DOHH2 (cell line): ENCODE data around the gene PPFIBP1.

ENCODE experiments used
- H3F3A ChIP-seq: fragments of 200-600 bp; sonication (generic), shearing (Covaris generic); 2 replicates; pipeline ENCODE4 v1.6.0; 2016; ENCODE audit warnings: antibody characterized with exemption, mild to moderate bottlenecking; ENCODE audit not compliant: control insufficient read depth, insufficient read depth
- H3K27ac ChIP-seq: fragments of 200-600 bp; sonication (generic); 2 replicates; pipeline ENCODE4 v1.5.1; 2014; ENCODE audit warnings: low read depth, mild to moderate bottlenecking, low read length, moderate library complexity
- H3K27me3 ChIP-seq: fragments of 200-600 bp; sonication (generic); 2 replicates; pipeline ENCODE4 v1.6.1; 2014; ENCODE audit warnings: mild to moderate bottlenecking, low read length, mixed read lengths; ENCODE audit not compliant: control insufficient read depth
- H3K36me3 ChIP-seq: fragments of 200-600 bp; sonication (generic); 2 replicates; pipeline ENCODE4 v1.6.1; 2014; ENCODE audit warnings: mild to moderate bottlenecking, low read length, moderate library complexity, mixed read lengths; ENCODE audit not compliant: control insufficient read depth
- H3K4me1 ChIP-seq: fragments of 200-600 bp; sonication (generic); 2 replicates; pipeline ENCODE4 v1.6.1; 2014; ENCODE audit warnings: mild to moderate bottlenecking, low read length, mixed read lengths; ENCODE audit not compliant: control insufficient read depth
- H3K4me2 ChIP-seq: fragments of 200-600 bp; sonication (generic); 2 replicates; pipeline ENCODE4 v1.6.0; 2014; ENCODE audit warnings: mild to moderate bottlenecking, low read length, moderate library complexity
- H3K4me3 ChIP-seq: fragments of 200-600 bp; sonication (generic); 2 replicates; pipeline ENCODE4 v1.5.1; 2014; ENCODE audit warnings: mild to moderate bottlenecking, low read length, mixed read lengths
- H3K79me2 ChIP-seq: fragments of 200-600 bp; sonication (generic); 2 replicates; pipeline ENCODE4 v1.6.1; 2014; ENCODE audit warnings: mild to moderate bottlenecking, low read length, mixed read lengths; ENCODE audit not compliant: control insufficient read depth
- H3K9me2 ChIP-seq: fragments of 200-600 bp; sonication (generic); replicated peaks from 2 replicates; pipeline ENCODE4 v1.6.1; 2014; ENCODE audit warnings: mild to moderate bottlenecking, low read length, mixed read lengths; ENCODE audit not compliant: control insufficient read depth
- H3K9me3 ChIP-seq: fragments of 200-600 bp; sonication (generic); 2 replicates; pipeline ENCODE4 v1.6.1; 2014; ENCODE audit warnings: antibody characterized with exemption, low read length, mixed read lengths; ENCODE audit not compliant: control insufficient read depth, insufficient read depth
- H4K20me1 ChIP-seq: fragments of 200-600 bp; sonication (generic); 2 replicates; pipeline ENCODE4 v1.6.0; 2014; ENCODE audit warnings: low read depth, mild to moderate bottlenecking, antibody characterized with exemption, low read length, moderate library complexity; ENCODE audit not compliant: control insufficient read depth, insufficient read depth
- CTCF ChIP-seq: fragments of 200-600 bp; sonication (generic); IDR thresholded peaks from one replicate; pipeline ENCODE4 v1.5.1; 2014; ENCODE audit warnings: antibody characterized with exemption, mild to moderate bottlenecking, low read depth, low read length; ENCODE audit not compliant: poor library complexity, severe bottlenecking
- EZH2phosphoT487 ChIP-seq: fragments of 200-600 bp; sonication (generic); IDR thresholded peaks from 2 replicates; pipeline ENCODE4 v1.6.1; 2017; ENCODE audit warnings: borderline replicate concordance, mild to moderate bottlenecking, antibody characterized with exemption, low read length, moderate library complexity, mixed read lengths

Gene PPFIBP1

DNA sequence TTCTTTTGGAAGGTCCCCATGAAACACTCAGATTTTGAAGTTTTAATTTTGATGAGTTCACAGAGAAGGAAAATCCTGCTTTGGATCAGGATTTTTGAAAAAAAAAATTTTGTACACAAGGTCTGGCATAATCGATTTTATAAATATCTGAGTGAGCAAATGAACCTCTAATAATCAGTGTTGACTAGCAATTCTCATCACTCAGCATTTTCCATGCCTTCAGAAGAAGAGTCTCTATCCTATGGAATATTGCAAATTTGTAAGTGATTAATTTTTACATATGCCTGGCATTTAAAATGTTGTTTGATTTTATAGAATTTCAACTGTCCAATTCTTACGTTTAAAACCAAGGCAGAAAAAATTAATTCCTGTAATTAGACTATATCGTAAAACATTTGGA, 141.7 kb downstream of the PPFIBP1 start:
- no peaks in the 10 kb centered on the region for H4K20me1 ChIP-seq
- no peaks in the 10 kb centered on the region for H3K79me2 ChIP-seq
- H3K4me1 ChIP-seq = no peaks in the 10 kb centered on the region
- H3K4me2 ChIP-seq = no peak overlapping the region
- no peaks in the 10 kb centered on the region for H3K9me3 ChIP-seq
- H3K4me3 ChIP-seq = no peak overlapping the region
- H3F3A ChIP-seq = no peaks in the 10 kb centered on the region
- H3K36me3 ChIP-seq = no peaks in the 10 kb centered on the region
- H3K27me3 ChIP-seq = no peaks in the 10 kb centered on the region
- H3K9me2 ChIP-seq = no peaks in the 10 kb centered on the region
- TF ChIP-seq EZH2phosphoT487 (no peak), CTCF (no peak)
- no peak overlapping the region for H3K27ac ChIP-seq

GRCh38 chr12:27666510-27666909, 142.5 kb downstream of the PPFIBP1 start:
- H3K9me3 ChIP-seq = no peaks in the 10 kb centered on the region
- H3K79me2 ChIP-seq = no peaks in the 10 kb centered on the region
- H4K20me1 ChIP-seq = no peaks in the 10 kb centered on the region
- H3K36me3 ChIP-seq = no peaks in the 10 kb centered on the region
- H3K27me3 ChIP-seq = no peaks in the 10 kb centered on the region
- H3K27ac ChIP-seq = no peak overlapping the region
- H3K4me2 ChIP-seq = no peak overlapping the region
- H3K9me2 ChIP-seq = no peaks in the 10 kb centered on the region
- H3K4me1 ChIP-seq = no peaks in the 10 kb centered on the region
- TF ChIP-seq EZH2phosphoT487 (no peak), CTCF (no peak)
- no peak overlapping the region for H3K4me3 ChIP-seq
- H3F3A ChIP-seq = no peaks in the 10 kb centered on the region

- Histone ChIP-seq H3K4me3 (no peak overlapping the region), H3K9me2 (no peaks in the 10 kb centered on the region), H3K4me2 (no peak overlapping the region), H3K79me2 (no peaks in the 10 kb centered on the region), H4K20me1 (no peaks in the 10 kb centered on the region), H3K27me3 (no peaks in the 10 kb centered on the region), H3F3A (no peaks in the 10 kb centered on the region), H3K4me1 (no peaks in the 10 kb centered on the region), H3K27ac (no peak overlapping the region), H3K36me3 (no peaks in the 10 kb centered on the region), H3K9me3 (no peaks in the 10 kb centered on the region)
- no peak for TF ChIP-seq EZH2phosphoT487
- no peak for TF ChIP-seq CTCF
Observed at GRCh38 chr12:27667540-27667939, 143.5 kb downstream of the PPFIBP1 start.

DNA sequence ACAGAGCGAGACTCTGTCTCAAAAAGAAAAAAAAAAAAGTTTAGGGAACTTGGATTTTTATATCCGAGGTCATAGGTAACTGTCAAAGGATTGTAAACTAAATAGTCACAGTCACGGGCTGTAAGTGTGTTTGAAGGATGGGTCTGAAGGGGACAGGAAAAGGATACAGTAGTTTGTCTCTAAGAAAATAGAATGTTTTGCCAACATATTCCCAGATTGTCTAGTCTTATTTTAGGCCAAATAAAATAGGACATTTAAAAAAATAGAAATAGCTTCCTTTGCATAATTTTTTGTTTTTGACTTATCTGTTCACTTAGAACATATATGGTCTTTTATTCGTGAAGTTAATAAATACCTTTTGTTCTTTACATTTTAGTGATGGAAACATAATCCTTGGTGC, 148.0 kb downstream of the PPFIBP1 start:
- no peaks in the 10 kb centered on the region for H3K27me3 ChIP-seq
- TF ChIP-seq EZH2phosphoT487 (no peak), CTCF (no peak)
- no peak overlapping the region for H3K4me2 ChIP-seq
- H3K9me3 ChIP-seq = no peaks in the 10 kb centered on the region
- H4K20me1 ChIP-seq = no peaks in the 10 kb centered on the region
- H3K79me2 ChIP-seq = no peaks in the 10 kb centered on the region
- no peaks in the 10 kb centered on the region for H3K36me3 ChIP-seq
- no peaks in the 10 kb centered on the region for H3F3A ChIP-seq
- no peak overlapping the region for H3K27ac ChIP-seq
- no peak overlapping the region for H3K4me3 ChIP-seq
- H3K4me1 ChIP-seq = no peaks in the 10 kb centered on the region
- H3K9me2 ChIP-seq = no peaks in the 10 kb centered on the region
